Measurements from ENCODE around the gene TMCO2.

GRCh38 chr1:40265919-40266318, 18.2 kb downstream of the TMCO2 start:
- TF ChIP-seq POLR2A (IDR thresholded peaks at IDR 0.05) (no peak), CTCF (IDR thresholded peaks at IDR 0.05) (no peak)
